Cerebellar cortex (tissue), 1 donor: ENCODE measurements around the gene EEPD1.

Experiments
- DNase-seq: peaks from one replicate; pipeline ENCODE4 v3.0.0-alpha.2; 2015; ENCODE audit warnings: low spot score

EEPD1 gene

GRCh38 chr7:36260481-36260880 lies 107.4 kb downstream of the EEPD1 start:
- DNase-seq: no peak

GRCh38 chr7:36261019-36261754 lies 108.1 kb downstream of the EEPD1 start:
- DNase-seq: no peak

GRCh38 chr7:36262309-36263094 lies 109.4 kb downstream of the EEPD1 start:
- DNase-seq: no peak

GRCh38 chr7:36263095-36263484 lies 110.0 kb downstream of the EEPD1 start:
- DNase-seq: no peak

- no peak for DNase-seq
Measured at GRCh38 chr7:36264123-36264801, 111.2 kb downstream of the EEPD1 start.

- no peak for DNase-seq
Measured at GRCh38 chr7:36264913-36265516, 112.0 kb downstream of the EEPD1 start.

- no peak for DNase-seq
Measured at GRCh38 chr7:36265680-36266079, 112.6 kb downstream of the EEPD1 start.

GRCh38 chr7:36266190-36266589 lies 113.1 kb downstream of the EEPD1 start:
- DNase-seq: no peak

GRCh38 chr7:36266683-36267082 lies 113.6 kb downstream of the EEPD1 start:
- no peak for DNase-seq

GRCh38 chr7:36272211-36272566 lies 119.1 kb downstream of the EEPD1 start:
- no peak for DNase-seq

- no peak for DNase-seq
Measured at GRCh38 chr7:36272567-36273269, 119.7 kb downstream of the EEPD1 start.

- no peak for DNase-seq
Measured at GRCh38 chr7:36273836-36274235, 120.8 kb downstream of the EEPD1 start.

- DNase-seq: no peak
Measured at GRCh38 chr7:36275735-36276284, 122.8 kb downstream of the EEPD1 start.

- DNase-seq: no peak
Measured at GRCh38 chr7:36276428-36277248, 123.6 kb downstream of the EEPD1 start.

- DNase-seq: no peak
Measured at GRCh38 chr7:36277249-36277542, 124.1 kb downstream of the EEPD1 start.

GRCh38 chr7:36278069-36278619 lies 125.1 kb downstream of the EEPD1 start:
- DNase-seq: no peak

GRCh38 chr7:36278620-36279172 lies 125.6 kb downstream of the EEPD1 start:
- DNase-seq: no peak

- DNase-seq: no peak
Measured at GRCh38 chr7:36279200-36279925, 126.3 kb downstream of the EEPD1 start.

- no peak for DNase-seq
Measured at GRCh38 chr7:36279926-36280315, 126.9 kb downstream of the EEPD1 start.
